ENCODE data around the gene KLHL42.

The KLHL42 gene

GRCh38 chr12:27797301-27798025 lies 17.4 kb downstream of the KLHL42 start:
- no peaks in the 10 kb centered on the region for H3K9me3 Mint-ChIP-seq (ENCODE audit: low read depth)
- no peak overlapping the region for H3K4me3 Mint-ChIP-seq
- H3K36me3 Mint-ChIP-seq = peaks cover 19% of the 10 kb centered on the region
- no peaks in the 10 kb centered on the region for H3K27me3 Mint-ChIP-seq
- no peak overlapping the region for H3K27ac Mint-ChIP-seq
- peaks cover 30% of the 10 kb centered on the region for H3K4me1 Mint-ChIP-seq (ENCODE audit: low read depth)

DNA sequence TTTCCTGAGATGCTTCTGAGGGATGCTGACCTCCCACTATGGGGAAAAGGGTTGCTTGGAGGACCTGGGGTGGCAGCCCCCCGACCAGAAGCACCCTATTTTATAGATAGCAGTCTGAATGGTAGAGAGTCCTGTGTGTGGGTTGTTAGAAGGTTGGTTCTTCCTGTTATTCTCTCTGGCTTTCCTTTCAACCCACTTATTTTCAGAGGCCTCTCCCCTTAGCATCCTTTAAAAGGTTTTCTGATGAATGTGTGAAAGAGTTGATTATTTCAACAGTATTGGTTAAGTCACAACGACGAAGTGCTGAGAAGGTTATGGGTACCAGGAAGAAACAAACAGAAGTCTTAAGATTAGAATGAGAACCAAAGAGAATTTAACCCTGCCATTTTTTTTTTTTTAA lies 20.8 kb downstream of the KLHL42 start:
- H3K4me3 Mint-ChIP-seq = peak overlapping the region; percentile 33
- peaks cover 16% of the 10 kb centered on the region for H3K36me3 Mint-ChIP-seq
- peak overlapping the region; percentile 68 for H3K27ac Mint-ChIP-seq
- H3K9me3 Mint-ChIP-seq (ENCODE audit: low read depth) = no peaks in the 10 kb centered on the region
- H3K27me3 Mint-ChIP-seq = no peaks in the 10 kb centered on the region
- peaks cover 42% of the 10 kb centered on the region for H3K4me1 Mint-ChIP-seq (ENCODE audit: low read depth)

GRCh38 chr12:27801630-27802029 lies 21.6 kb downstream of the KLHL42 start:
- H3K27ac Mint-ChIP-seq = peak overlapping the region; percentile 68
- no peak overlapping the region for H3K4me3 Mint-ChIP-seq
- H3K4me1 Mint-ChIP-seq (ENCODE audit: low read depth) = peaks cover 50% of the 10 kb centered on the region
- no peaks in the 10 kb centered on the region for H3K27me3 Mint-ChIP-seq
- H3K9me3 Mint-ChIP-seq (ENCODE audit: low read depth) = no peaks in the 10 kb centered on the region
- peaks cover 16% of the 10 kb centered on the region for H3K36me3 Mint-ChIP-seq

- peaks cover 11% of the 10 kb centered on the region for H3K36me3 Mint-ChIP-seq
- peak overlapping the region; percentile 59 for H3K4me3 Mint-ChIP-seq
- peak overlapping the region; percentile 68 for H3K27ac Mint-ChIP-seq
- H3K9me3 Mint-ChIP-seq (ENCODE audit: low read depth) = no peaks in the 10 kb centered on the region
- H3K4me1 Mint-ChIP-seq (ENCODE audit: low read depth) = peaks cover 59% of the 10 kb centered on the region
- no peaks in the 10 kb centered on the region for H3K27me3 Mint-ChIP-seq
These were observed 22.5 kb downstream of the KLHL42 start for GRCh38 chr12:27802511-27802910.

DNA sequence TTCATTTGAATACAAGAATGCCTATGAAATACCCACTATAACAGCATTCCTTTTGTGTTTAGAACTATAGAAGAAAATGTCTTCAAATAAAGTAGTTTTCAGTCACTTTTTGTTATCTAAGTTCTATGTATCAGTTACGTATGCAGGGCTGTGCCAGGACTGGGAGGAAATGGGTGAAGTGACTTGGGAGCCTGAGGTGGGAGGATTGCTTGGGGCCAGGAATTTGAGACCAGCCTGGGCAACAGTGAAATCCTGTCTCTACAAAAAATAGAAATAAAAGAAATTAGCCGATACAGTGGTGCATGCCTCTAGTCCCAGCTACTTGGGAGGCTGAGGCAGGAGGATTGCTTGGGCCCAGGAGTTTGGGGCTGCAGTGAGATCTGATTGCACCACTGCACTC lies 22.9 kb downstream of the KLHL42 start:
- peaks cover 7% of the 10 kb centered on the region for H3K36me3 Mint-ChIP-seq
- no peaks in the 10 kb centered on the region for H3K27me3 Mint-ChIP-seq
- H3K4me1 Mint-ChIP-seq (ENCODE audit: low read depth) = peaks cover 63% of the 10 kb centered on the region
- peak overlapping the region; percentile 59 for H3K4me3 Mint-ChIP-seq
- H3K9me3 Mint-ChIP-seq (ENCODE audit: low read depth) = no peaks in the 10 kb centered on the region
- peak overlapping the region; percentile 68 for H3K27ac Mint-ChIP-seq

DNA sequence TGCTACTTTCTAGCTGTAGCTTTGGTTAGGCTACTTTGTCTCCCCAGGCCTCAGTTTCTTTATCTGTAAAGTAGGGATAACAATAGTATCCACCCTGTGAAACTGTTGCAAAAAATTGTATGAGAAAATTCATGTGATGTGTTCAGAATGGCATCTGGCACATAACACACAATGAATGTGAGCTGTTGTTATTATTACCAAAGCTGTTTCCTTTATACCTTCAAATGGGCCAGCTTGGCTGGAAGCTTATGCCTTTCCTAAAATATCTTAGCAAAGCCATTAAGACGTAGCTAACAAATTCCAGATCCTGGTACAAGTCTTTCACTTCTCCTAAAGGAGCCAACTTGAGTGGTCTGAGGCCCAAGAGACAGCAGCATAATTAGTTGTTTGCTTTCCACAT lies 25.2 kb downstream of the KLHL42 start:
- no peak overlapping the region for H3K27ac Mint-ChIP-seq
- H3K4me1 Mint-ChIP-seq (ENCODE audit: low read depth) = peaks cover 59% of the 10 kb centered on the region
- no peaks in the 10 kb centered on the region for H3K27me3 Mint-ChIP-seq
- no peak overlapping the region for H3K4me3 Mint-ChIP-seq
- no peaks in the 10 kb centered on the region for H3K9me3 Mint-ChIP-seq (ENCODE audit: low read depth)
- no peaks in the 10 kb centered on the region for H3K36me3 Mint-ChIP-seq

DNA sequence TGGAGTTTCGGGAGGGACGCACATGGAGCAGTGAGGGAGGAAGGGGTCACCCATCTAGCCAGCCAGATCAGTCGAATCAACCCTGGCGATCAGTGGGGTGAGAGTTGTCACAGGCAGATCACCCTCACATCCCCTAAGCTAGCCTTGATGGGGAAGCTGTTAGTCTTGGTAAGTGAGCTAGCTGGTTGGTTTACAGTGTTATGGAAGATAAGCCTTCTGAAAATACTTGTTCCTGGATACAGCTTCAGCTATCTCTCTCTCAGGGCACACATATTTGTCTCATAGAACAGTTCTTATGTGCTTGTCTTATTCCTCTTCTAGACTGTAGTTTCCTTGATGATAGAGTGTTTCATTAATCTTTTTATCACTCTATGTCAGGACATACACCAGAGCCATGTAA lies 26.2 kb downstream of the KLHL42 start:
- no peaks in the 10 kb centered on the region for H3K27me3 Mint-ChIP-seq
- H3K27ac Mint-ChIP-seq = peak overlapping the region; percentile 78
- peaks cover 49% of the 10 kb centered on the region for H3K4me1 Mint-ChIP-seq (ENCODE audit: low read depth)
- H3K4me3 Mint-ChIP-seq = peak overlapping the region; percentile 71
- no peaks in the 10 kb centered on the region for H3K36me3 Mint-ChIP-seq
- H3K9me3 Mint-ChIP-seq (ENCODE audit: low read depth) = no peaks in the 10 kb centered on the region

DNA sequence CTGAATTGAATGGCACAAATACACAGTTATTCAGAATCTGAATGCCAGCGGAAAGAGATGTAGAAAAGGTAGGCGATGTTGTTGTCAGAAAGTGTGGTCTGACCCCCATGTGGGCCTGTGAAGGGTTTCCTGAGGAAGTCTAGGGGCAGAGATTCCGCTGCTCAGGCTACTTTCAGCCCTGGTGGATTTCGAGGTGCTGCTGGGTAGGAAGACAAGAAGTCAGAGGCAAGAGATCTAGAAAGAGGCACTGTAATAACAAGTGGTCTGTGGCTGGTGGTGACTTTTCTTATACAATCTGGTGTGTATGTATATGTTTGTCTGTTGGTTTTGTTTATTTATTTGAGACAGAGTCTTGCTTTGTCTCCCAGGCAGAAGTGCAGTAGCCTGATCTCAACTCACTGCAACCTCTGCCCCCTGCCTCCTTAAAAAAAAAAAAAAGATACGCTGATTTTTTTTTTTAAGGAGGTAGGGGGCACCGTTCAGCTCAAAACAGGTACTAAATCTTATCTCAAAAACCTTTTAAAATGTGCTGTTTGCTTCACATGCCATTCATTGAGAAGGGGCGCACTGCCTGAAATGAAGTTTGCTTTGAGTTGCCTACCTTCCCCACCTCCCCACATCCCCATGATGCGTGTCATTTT lies 27.1 kb downstream of the KLHL42 start:
- H3K4me1 Mint-ChIP-seq (ENCODE audit: low read depth) = peaks cover 40% of the 10 kb centered on the region
- H3K27me3 Mint-ChIP-seq = no peaks in the 10 kb centered on the region
- peak overlapping the region; percentile 71 for H3K4me3 Mint-ChIP-seq
- no peaks in the 10 kb centered on the region for H3K9me3 Mint-ChIP-seq (ENCODE audit: low read depth)
- peak overlapping the region; percentile 78 for H3K27ac Mint-ChIP-seq
- no peaks in the 10 kb centered on the region for H3K36me3 Mint-ChIP-seq

GRCh38 chr12:27808841-27809240 lies 28.8 kb downstream of the KLHL42 start:
- H3K36me3 Mint-ChIP-seq = no peaks in the 10 kb centered on the region
- peaks cover 30% of the 10 kb centered on the region for H3K4me1 Mint-ChIP-seq (ENCODE audit: low read depth)
- no peak overlapping the region for H3K4me3 Mint-ChIP-seq
- no peaks in the 10 kb centered on the region for H3K27me3 Mint-ChIP-seq
- H3K27ac Mint-ChIP-seq = no peak overlapping the region
- H3K9me3 Mint-ChIP-seq (ENCODE audit: low read depth) = no peaks in the 10 kb centered on the region

DNA sequence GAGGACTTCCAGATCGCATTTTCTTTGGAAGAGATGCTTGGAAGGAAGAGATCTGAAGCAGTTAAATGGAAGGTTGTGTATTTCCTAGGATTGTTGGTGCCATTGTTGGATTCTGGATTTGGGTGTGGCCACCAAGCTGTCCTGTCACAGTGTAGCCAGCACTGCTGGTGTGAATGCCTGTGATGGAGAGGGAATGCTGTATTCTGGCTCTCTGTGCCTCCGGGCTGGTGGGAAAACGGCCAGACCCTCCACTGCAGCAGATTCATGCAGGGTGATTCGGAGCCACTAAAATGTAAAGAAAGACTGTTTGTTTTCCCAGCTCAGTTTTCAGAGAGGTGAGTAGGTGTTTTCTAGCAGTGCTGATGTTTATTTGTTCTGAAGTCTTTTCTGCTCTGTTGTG lies 30.7 kb downstream of the KLHL42 start:
- no peak overlapping the region for H3K27ac Mint-ChIP-seq
- H3K4me1 Mint-ChIP-seq (ENCODE audit: low read depth) = peaks cover 37% of the 10 kb centered on the region
- no peaks in the 10 kb centered on the region for H3K36me3 Mint-ChIP-seq
- H3K4me3 Mint-ChIP-seq = no peak overlapping the region
- no peaks in the 10 kb centered on the region for H3K27me3 Mint-ChIP-seq
- no peaks in the 10 kb centered on the region for H3K9me3 Mint-ChIP-seq (ENCODE audit: low read depth)

DNA sequence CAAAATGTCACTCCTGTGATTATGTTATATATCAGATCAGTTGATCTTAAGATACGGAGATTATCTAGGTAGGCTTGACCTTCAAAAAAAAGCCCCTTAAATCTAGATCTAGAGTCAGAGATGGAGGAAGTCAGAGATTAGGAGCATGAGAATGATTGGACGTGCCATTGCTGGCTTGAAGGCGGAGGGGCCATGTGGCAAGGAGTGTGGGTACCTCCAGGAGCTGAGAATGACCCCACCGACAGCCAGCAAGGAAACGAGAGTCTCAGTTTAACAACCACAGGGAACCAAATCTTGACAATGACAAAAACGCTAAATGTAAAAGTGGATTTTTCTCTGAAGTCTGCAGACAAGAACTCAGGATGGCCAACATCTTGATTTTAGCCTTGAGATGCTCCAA lies 32.5 kb downstream of the KLHL42 start:
- no peaks in the 10 kb centered on the region for H3K27me3 Mint-ChIP-seq
- no peak overlapping the region for H3K4me3 Mint-ChIP-seq
- H3K36me3 Mint-ChIP-seq = no peaks in the 10 kb centered on the region

GRCh38 chr12:27814411-27814810 lies 34.4 kb downstream of the KLHL42 start:
- no peak overlapping the region for H3K27ac Mint-ChIP-seq
- no peak overlapping the region for H3K4me3 Mint-ChIP-seq
- H3K36me3 Mint-ChIP-seq = no peaks in the 10 kb centered on the region
- peaks cover 16% of the 10 kb centered on the region for H3K4me1 Mint-ChIP-seq (ENCODE audit: low read depth)
- no peaks in the 10 kb centered on the region for H3K9me3 Mint-ChIP-seq (ENCODE audit: low read depth)
- H3K27me3 Mint-ChIP-seq = no peaks in the 10 kb centered on the region

More for the DNA sequence above, 32.5 kb downstream of the KLHL42 start:
- H3K9me3 Mint-ChIP-seq (ENCODE audit: low read depth) = no peaks in the 10 kb centered on the region
- peaks cover 20% of the 10 kb centered on the region for H3K4me1 Mint-ChIP-seq (ENCODE audit: low read depth)
- H3K27ac Mint-ChIP-seq = no peak overlapping the region

- Mint-ChIP-seq H3K4me1 (ENCODE audit: low read depth) (peaks cover 16% of the 10 kb centered on the region), H3K9me3 (ENCODE audit: low read depth) (no peaks in the 10 kb centered on the region), H3K36me3 (no peaks in the 10 kb centered on the region), H3K27me3 (no peaks in the 10 kb centered on the region), H3K27ac (no peak overlapping the region), H3K4me3 (no peak overlapping the region)
These were observed 35.0 kb downstream of the KLHL42 start for GRCh38 chr12:27814851-27815591.

GRCh38 chr12:27817766-27818165 lies 37.7 kb downstream of the KLHL42 start:
- Mint-ChIP-seq H3K27ac (no peak overlapping the region), H3K4me3 (no peak overlapping the region), H3K9me3 (ENCODE audit: low read depth) (no peaks in the 10 kb centered on the region), H3K36me3 (no peaks in the 10 kb centered on the region), H3K4me1 (ENCODE audit: low read depth) (peaks cover 31% of the 10 kb centered on the region), H3K27me3 (no peaks in the 10 kb centered on the region)

DNA sequence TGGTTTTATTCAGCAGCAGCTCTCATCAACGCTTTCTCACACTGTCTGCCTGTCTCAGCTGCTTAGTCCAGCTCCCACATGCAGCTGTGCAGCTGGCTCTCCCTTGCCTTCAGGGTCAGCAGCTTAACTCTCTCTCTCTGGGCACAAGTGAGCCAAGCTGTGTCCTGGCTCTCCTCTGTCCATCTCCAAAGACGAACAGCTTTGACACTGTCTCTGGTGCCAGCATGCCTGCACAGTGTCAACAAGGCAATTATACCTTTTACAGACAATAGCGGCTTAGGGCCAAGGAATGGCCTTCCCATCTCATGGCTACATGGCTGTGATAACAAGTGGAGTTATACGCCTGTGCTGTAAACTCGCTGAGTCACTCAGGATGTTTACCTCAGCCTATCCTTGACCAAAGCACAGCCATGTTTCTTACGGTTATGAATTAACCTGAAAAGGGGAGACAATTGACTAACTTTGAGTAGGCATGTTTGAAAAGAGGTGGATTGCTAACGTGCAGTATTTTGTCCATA lies 38.4 kb downstream of the KLHL42 start:
- Mint-ChIP-seq H3K9me3 (ENCODE audit: low read depth) (no peaks in the 10 kb centered on the region), H3K27ac (no peak overlapping the region), H3K27me3 (no peaks in the 10 kb centered on the region), H3K36me3 (no peaks in the 10 kb centered on the region), H3K4me3 (no peak overlapping the region), H3K4me1 (ENCODE audit: low read depth) (peaks cover 35% of the 10 kb centered on the region)

Data from activated naive CD8-positive, alpha-beta T cell (primary cell).